GM15510 (cell line): ENCODE data around the gene SFMBT2.

ENCODE experiments used
- POLR2A ChIP-seq: IDR thresholded peaks from 3 replicates; pipeline ENCODE4 v1.6.1; 2011; ENCODE audit warnings: borderline replicate concordance; ENCODE audit not compliant: insufficient read length; ENCODE audit errors: extremely low read depth

The SFMBT2 gene

GRCh38 chr10:7291487-7292270, 119.2 kb downstream of the SFMBT2 start:
- TF ChIP-seq POLR2A = no peak

DNA sequence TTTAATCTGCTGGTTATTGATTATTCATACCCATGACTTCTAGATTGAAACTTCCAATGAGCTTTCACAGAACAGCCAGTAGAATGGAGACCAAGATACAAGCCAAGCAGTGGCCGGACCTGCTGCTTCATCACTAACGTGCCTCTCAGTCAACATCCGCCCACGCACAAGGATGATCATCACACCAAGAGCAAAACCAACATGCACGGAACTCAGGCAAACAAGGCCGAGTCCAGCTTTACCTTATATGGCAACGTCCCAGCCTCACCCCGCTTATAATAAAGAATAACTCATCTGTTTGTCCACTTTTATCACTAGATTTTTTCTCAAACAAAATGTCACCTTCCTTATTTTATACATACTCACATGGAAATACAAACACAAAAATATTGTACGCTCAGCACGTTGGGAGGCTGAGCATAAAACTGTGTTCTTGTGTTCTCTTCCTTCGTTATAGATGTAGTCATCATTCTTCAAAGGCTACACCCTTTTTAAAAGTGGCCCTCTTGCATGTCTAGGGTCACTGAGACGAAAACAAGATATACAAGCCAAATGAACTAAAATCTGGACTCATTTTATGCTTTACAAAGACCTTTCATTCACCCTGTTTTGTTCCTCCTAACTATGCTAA, 122.7 kb downstream of the SFMBT2 start:
- TF ChIP-seq POLR2A = no peak

- TF ChIP-seq POLR2A = no peak
Measured at GRCh38 chr10:7287377-7287776, 123.5 kb downstream of the SFMBT2 start.

GRCh38 chr10:7285522-7286322, 125.1 kb downstream of the SFMBT2 start:
- TF ChIP-seq POLR2A = no peak

GRCh38 chr10:7283246-7283645, 127.6 kb downstream of the SFMBT2 start:
- TF ChIP-seq POLR2A = no peak

DNA sequence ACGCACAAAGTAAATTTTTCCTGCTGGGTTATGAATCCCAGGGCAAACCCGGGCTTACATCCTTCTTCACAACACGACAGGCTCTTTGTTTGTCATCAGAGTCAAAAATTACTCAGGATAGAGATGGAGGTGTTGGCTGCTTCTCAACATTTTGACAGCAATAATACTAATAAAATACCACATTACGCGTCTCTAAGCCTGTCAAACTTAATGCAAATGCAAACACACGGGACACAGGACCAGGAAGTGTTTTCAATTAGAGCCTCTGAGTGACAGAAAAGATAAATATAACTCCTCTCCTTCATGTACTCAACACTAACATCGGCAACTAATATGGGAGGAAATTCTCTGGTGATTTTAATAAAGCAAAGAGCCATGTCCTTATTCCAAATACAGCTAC, 128.4 kb downstream of the SFMBT2 start:
- TF ChIP-seq POLR2A = no peak

DNA sequence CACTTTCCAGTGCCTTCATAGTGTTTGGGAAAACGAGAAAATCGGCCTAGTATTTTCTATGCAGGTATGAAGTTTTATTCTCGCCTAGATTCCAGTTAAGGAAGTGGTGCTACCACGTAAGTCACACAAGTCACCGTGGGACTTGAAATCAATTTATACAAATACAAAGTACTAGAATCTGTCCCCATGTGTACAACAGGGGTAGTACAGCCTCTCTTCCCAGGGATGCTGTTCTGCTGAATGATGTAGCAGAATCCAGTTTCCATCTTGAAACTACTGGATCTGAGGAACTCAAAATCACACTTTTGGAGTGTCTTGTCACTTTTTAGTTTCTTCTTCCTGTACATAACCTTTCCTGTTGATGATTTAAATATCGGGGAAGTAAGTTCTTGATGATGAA, 129.4 kb downstream of the SFMBT2 start:
- TF ChIP-seq POLR2A = no peak

GRCh38 chr10:7279303-7279702, 131.5 kb downstream of the SFMBT2 start:
- TF ChIP-seq POLR2A = no peak

- TF ChIP-seq POLR2A = no peak
Measured at GRCh38 chr10:7277867-7278266, 133.0 kb downstream of the SFMBT2 start.

GRCh38 chr10:7277432-7277831, 133.4 kb downstream of the SFMBT2 start:
- no peak for TF ChIP-seq POLR2A

- no peak for TF ChIP-seq POLR2A
Measured at GRCh38 chr10:7275761-7276440, 134.9 kb downstream of the SFMBT2 start.

DNA sequence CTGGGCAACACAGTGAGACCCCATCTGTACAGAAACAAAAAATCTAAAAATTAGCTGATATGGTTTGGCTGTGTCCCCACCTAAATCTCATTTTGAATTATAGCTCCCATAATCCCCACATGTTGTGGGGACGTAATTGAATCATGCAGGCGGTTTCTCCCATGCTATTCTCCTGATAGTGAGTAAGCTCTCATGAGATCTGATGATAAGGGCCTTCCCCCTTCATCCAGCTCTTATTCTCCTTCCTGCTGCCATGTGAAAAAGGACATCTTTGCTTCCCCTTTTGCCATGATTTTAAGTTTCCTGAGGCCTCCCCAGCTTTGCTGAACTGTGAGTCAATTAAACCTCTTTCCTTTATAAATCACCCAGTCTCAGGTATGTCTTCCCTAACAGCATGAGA, 136.5 kb downstream of the SFMBT2 start:
- TF ChIP-seq POLR2A = no peak

DNA sequence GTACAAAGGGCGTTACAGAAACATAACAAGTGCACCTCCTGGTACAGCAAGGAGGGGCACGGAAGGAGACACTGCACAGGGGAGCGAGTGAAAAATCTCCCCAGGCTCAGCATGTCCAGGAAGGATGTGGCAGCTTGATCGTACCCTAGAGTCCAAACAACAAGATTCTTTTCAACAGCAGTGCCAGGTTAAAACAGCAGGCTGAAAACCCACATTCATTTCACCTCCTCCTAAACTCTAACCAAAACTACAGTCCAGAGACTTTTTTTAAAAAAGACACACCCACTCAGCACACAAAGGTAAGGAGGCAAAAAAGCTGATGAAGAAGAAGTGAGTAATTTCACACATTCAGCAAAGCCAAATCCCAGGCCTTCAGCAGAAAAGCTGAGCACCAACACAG, 138.8 kb downstream of the SFMBT2 start:
- no peak for TF ChIP-seq POLR2A

- no peak for TF ChIP-seq POLR2A
Measured at GRCh38 chr10:7269988-7270387, 140.8 kb downstream of the SFMBT2 start.

DNA sequence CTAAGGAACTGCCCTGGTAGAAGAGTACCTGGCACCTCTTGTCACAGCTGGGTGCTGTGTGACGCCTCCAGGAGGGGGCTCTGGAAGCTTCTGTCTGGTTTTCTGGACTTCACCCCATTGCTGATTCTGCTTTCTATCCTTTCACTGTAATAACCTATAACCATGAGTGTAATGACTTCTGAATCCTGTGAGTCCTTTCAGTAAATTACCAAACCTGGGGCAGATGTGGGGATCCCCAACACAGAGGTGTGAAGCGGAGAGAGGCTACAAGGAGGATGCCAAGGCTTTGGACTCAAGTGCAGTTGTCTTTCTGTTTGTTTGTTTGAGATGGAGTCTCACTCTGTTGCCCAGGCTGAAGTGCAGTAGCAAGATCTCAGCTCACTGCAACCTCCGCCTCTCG, 143.7 kb downstream of the SFMBT2 start:
- no peak for TF ChIP-seq POLR2A

- no peak for TF ChIP-seq POLR2A
Measured at GRCh38 chr10:7265396-7266123, 145.3 kb downstream of the SFMBT2 start.
